HG02588 (cell line): ENCODE data around the gene CACNB2.
"Not testable (repeated sequence)": the region's sequence is repeated elsewhere in the genome, so short reads cannot be mapped to it uniquely, and the experiment has no call there.

ENCODE experiments used
- ATAC-seq: cut with Tn5 transposase; IDR thresholded peaks from one replicate; pipeline ENCODE4 v1.9.1; 2021; ENCODE audit warnings: mild to moderate bottlenecking, moderate library complexity; ENCODE audit not compliant: unreplicated experiment

Gene CACNB2

DNA sequence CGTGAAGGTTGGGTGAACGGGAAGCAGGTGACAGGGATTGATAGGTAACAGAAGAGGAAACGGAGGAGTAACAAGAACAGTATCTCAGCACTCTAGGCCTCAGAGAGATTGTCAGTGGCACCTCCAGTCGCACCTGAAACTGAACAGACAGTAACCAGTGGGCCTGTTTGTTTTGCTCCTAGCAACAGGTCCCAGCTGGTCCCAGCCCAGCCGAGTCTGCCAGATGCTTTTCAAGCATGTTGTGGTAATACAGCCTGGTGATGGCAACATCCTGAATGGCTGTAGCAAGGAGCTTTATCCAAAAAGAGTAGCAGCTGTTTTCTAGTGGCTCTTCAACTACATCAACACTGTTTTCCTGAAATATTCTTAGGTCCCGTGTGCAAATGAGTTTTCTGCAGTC lies 4.7 kb downstream of the CACNB2 start:
- no peak for ATAC-seq

DNA sequence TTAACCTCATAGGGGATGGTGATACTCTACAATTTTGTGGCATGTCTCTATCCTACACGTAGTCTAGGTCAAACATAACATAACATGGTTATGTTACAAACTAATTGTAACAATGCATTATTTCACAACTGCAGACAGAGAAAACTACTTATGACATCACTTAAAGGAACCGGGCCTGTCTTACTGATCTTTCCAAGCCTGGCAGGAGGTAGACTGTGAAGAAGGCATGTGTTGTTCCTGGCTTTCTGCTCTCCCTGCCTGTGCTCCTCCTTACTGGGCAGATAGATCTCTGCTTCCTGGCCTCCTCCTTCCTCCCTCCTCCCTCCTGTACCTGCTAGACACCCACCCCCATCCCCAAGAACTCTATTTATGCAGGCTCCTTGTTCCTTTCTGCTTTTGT lies 5.4 kb downstream of the CACNB2 start:
- ATAC-seq = no peak

DNA sequence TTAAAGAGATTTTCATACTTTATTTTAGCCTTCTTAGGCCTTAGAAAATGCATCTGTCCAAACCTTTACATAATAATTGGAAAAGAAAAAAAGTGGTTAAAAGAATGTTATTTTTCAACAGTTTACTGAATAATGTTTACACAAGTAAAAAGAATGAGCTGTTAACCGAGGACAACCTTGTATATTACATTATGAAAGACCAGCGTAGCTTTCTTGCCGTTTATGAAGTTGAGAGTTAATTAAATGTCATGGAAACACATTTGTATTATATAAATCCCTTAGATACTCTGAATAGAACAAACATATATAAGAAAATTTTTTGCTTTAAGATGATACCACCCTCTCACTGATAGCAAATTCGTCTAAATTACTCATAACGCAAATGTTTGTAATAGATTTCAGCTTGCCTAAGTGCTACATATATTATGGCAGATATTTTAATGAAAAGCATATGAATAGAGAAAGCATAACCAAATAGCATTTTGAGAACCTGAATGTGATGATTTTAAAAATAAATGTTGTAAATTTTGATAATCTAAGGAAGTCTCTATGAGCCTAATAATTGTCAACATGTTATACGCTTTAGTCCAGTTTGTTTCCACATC lies 9.1 kb downstream of the CACNB2 start:
- no peak for ATAC-seq

DNA sequence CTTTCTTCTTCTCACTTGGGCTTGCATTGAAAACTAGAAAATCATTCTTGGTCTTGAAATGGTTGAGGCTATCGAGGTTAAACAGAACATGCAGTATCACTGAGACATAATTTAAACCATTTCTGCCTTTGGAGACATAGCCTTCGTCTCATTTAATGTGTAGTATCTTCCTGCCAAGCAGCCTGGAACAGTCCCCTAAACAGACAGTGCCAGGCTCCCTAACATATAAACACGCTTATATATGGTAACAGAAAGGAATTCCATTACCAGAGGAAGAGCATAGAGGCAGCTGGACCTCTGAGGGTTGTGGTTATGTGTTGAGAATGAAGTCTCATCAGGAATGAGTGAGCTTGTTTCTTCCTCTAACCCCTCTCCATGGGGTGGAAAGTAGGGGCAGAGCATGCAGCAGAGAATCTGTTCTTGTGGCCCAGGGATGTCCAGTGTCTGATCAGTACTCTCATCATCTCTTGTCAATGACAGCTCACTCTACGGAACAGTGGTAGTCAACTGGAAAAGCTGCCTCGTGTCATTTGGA lies 11.2 kb downstream of the CACNB2 start:
- ATAC-seq = no peak

DNA sequence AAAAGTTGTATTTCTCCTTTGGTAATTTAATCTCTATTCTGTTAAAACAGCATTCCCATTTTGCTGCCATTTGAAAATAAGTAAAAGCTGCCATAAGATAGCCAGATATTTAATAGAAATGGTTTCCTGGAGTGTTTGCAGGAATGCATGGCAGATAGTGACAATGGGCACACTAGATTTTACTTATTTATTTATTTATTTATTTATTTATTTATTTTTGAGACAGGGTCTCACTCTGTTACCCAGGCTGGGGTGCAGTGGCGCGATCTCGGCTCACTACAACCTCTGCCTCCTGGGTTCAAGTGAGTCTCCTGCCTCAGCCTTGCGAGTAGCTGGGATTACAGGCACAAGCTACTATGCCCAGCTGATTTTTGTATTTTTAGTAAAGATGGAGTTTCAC lies 13.2 kb downstream of the CACNB2 start:
- ATAC-seq = not testable (repeated sequence)

DNA sequence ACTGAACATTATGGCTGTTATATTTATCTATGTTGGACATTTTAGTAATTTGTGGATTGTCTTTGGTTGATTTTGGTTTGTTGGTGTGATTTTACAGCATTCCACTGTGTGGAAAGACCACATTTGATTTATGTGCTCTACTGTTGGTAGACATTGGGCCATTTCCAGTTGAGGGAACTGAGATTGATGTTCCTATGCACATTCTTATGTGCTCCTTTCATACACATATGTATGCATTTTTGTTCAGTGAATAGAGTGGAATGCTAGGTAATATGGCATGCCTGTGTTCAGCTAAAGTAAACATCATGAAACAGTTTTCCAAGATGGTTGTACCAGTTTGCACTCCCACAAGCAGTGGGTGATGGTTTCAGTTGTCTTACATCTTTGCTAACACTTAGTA lies 15.1 kb downstream of the CACNB2 start:
- no peak for ATAC-seq

DNA sequence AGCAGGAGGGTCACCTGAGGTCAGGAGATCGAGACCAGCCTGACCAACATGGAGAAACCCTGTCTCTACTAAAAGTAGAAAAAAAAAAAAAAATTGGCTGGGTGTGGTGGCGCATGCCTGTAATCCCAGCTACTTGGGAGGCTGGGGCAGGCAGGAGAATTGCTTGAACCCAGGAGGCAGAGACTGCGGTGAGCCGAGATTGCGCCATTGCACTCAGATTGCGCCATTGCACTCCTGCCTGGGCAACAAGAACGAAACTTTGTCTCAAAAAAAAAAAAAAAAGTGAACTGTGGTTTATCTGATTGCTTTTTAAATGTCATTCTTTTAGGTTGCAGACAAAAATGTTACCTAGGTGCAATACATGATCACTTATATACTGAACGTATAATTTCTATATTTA lies 16.6 kb downstream of the CACNB2 start:
- not testable (repeated sequence) for ATAC-seq

DNA sequence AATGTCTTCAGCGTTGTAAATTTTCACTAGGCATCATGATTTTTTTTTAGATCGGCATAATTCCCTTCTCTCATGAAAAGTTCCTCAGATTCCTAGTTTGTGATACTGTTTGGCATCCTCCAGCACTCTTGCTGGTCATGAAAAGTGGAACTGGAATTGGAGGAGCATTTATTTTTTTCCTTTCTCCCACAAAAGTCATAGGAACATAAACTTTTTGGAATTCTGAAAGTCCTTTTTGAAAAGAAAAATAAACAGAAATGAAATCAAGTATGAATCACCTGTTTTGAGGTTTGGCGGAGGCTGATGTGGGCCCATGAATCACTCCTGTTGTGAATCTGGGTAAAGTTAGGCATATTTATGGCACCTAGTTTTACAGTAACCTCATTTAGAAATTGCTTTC lies 17.7 kb downstream of the CACNB2 start:
- no peak for ATAC-seq

DNA sequence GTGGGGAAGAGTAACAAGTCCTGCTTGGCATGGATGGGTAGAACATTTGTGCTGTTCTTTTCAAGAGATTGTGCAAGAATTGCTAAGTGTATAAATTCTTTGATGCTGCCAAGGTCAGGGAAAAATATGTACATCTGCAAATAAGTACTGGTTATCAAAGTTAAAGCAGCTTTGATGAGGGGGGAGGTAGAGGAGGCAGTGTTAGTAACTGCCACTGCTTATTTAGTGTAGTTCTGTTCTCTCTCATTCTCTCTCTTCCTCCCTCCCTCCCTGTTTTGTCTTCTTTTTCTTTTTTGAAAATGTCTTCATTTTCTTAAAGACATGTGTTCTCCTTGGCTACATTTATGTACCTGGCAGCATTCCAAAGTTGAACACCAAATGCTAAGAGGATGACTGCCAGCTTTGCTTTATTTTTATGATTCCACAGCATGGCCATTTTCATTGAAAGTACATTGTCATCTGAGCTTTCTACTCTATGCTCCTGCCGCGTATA lies 18.6 kb downstream of the CACNB2 start:
- ATAC-seq = no peak

DNA sequence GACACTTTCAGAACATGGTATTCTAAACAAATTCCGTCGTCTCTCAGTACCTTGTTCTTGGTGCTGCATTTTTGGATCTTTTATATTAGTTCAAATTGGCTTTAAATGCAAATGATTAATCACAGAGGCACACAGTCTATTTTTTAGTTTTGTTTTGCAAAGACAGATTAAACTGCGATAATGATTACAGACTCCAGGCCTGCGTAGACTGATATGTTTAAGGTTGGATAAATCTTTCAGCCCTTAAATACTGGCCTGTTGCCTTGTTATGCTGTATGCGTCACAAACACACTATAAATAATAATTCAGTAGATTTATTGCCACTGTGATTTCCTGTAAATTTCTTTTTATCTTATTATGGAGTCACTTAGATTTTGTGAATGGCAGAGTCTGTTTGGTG lies 19.3 kb downstream of the CACNB2 start:
- ATAC-seq = no peak

DNA sequence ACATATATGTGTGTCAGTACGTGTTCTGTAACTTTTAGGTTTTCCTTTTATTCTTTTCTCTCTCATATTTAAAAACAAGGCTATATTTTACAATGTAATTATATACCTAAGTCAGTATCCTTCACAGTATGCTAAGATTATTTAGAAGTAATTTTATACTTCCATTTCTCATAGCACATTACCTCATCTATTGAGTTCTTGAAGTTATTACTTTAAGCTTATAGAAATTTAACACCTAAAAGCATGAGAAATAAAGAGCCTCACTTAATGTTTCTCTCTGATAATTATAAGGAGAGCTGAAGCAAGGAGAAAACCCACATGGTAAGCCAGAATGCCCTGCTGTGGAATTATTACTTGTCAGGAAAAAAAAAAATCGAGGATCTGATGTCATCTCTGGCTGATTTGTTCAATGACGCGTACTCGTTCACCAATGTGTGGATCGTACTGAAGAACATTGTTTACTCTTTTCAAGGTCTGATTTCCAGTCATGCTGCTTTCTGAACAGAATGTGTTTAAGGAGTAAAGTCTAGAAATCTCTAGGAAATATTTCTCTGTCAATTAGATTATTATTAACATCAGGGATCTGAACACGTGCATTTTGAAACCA lies 21.9 kb downstream of the CACNB2 start:
- no peak for ATAC-seq

DNA sequence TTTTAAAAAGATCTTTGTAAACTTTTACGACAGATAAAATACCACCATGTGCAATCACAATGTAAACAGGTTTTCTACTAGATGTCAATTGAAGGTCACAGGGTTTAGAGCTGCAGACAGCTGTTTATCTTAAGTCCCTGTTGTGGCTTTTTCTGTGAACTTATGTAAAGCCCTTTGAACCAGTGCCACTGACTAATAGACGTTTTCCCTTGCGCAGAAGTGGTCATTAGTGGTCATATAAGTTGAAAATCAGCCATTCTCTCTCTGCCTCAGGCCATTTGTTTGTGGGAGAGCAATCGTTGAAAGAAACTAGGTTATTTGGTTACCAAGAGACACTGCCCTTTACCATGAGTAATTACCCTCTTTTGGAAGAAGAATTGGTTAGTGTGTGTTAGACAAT lies 23.9 kb downstream of the CACNB2 start:
- no peak for ATAC-seq

DNA sequence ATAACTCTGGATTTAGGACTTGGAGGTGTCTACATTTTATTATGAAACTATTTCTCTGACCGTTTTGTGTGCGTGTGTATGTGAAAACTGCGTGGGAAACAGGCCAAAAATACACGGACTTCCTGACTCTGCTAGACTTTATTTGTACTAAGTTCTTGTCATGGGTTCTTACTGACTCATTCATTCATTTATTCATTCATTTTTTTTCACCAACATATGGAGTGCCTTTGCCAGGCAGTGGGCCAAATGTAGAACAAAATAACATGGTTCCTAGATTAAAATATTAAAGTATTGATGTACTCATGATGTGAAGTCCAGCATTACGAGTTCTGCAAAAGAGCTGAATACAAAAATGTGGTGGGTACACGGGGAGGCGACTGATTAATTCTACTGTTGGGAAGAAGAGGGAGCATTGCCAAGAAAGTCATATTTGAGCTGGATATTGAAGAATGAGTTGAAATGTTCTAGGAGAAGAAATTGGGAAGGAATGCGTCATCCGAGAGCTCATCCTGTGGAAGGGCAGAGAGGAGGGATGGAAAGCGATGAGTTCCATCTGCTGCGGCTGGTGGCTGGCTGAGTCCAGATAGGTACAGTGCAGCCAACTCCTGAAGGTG lies 24.6 kb downstream of the CACNB2 start:
- ATAC-seq = no peak

DNA sequence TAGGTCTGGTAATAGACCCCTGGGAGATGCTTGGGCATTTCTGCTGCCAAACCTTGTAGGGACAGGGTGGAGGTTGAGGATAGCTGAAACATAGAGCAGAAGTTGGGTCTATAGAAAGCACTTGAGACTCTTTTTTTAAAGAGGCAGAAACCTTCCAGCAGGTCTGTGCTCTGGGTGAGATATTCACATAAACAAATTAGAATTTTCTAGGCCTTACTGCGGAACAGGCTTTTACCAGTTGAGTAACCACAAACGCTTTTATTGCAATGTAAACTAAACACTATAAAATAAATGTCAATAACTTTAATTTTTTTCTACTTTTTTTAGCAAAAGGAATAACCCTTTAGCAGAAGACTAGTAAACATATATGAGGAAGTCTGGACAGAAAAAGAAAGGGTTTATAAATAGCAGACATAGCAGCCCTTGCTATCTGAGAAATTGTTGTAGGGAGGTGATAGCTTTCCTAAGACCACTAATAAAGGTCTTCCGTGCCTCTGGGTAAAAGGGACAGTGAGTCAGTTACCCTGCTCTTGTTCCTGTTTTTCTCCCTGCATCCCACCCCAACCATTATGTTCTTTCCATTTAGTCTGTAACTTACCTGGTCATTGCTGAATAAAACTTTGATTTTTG lies 38.7 kb downstream of the CACNB2 start:
- ATAC-seq = no peak

DNA sequence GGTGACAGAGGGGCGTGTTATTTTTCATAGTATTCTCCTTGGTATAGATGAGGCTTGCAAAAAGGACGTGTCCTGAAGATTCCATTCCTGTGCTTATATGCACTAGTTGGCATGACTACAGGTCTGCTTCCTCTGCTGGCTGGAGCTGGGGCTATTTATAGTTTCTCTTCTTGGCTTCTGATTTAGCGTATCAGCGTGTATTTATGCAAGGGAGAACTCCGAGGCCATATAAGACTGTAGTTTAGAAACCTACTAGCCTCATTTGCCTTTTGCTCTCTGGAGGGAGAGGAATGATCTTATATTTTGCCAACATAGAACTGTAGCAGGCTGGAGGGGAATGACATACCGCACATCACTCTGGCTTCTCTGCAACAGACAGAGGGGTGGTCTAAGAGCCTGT lies 39.7 kb downstream of the CACNB2 start:
- ATAC-seq = no peak

DNA sequence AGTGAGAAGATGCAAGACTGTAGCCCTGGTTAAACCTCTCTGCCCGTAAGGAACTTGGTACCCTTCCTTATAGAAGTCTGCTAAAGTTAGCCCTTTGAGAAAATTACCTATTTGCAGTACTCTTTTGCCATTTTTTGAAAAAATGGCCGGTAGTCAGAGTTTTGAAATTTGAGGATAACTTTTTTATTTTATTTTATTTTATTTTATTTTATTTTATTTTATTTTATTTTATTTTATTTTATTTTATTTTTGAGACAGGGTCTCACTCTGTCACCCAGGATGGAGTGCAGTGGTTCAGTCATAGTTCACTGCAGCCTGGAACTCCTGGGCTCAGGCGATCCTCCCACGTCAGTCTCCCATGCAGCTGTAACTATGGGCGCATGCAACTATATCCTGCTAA lies 41.2 kb downstream of the CACNB2 start:
- not testable (repeated sequence) for ATAC-seq

DNA sequence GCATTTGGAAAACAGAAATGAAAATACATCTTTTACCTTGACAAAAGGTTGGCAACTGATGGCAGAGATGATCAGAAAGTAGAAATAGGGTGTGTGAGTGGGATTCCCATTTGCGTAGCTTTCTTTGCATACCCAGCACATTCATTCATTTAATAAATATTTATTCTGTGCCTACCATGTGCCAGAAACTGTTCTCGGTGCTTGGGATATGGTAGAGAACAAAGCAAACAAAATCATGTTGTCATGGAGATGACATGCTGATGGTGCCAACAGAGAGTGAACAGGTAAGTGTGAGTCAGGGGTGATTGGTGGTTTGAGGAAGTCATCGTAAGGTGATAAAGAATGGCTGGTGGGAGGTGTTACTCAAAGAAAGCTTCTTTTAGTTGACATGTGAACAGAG lies 45.4 kb downstream of the CACNB2 start:
- ATAC-seq = no peak

DNA sequence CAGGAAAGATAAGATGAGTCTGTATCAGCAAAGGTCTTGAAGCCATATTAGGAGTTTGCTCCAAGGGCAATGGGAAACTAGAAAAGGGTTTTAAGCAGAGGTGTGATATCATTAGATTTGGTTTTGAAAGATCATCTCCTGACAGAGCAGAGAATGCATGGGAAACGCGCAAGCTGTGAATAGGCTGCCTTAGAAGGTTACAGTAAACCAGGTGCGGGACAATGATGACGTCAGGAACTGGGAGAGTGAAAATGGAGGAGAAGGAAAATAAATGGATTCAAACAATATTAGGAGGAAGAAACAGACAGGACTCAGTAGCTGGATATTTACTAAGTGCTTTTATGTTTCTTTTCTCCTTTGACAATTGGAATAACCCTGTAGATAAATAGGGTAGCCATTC lies 50.6 kb downstream of the CACNB2 start:
- no peak for ATAC-seq

DNA sequence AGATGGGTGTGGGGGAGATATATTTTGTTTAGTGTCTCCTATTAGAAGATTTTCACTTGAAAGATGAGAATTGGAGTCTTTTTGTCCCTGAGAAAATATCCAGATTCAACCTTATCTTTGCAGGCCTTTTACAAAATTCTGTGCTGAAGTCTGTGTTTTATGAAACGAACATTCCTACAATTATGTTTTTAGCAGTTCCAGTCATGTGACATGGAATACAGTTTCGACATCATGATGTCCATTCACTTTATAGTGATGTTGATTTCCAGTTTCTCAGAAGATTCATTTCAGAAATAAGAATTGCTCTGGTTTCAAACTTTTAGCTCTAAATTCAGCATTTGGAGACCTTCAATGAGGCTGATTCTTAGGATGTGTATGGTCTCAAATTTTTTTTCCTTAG lies 54.4 kb downstream of the CACNB2 start:
- no peak for ATAC-seq

DNA sequence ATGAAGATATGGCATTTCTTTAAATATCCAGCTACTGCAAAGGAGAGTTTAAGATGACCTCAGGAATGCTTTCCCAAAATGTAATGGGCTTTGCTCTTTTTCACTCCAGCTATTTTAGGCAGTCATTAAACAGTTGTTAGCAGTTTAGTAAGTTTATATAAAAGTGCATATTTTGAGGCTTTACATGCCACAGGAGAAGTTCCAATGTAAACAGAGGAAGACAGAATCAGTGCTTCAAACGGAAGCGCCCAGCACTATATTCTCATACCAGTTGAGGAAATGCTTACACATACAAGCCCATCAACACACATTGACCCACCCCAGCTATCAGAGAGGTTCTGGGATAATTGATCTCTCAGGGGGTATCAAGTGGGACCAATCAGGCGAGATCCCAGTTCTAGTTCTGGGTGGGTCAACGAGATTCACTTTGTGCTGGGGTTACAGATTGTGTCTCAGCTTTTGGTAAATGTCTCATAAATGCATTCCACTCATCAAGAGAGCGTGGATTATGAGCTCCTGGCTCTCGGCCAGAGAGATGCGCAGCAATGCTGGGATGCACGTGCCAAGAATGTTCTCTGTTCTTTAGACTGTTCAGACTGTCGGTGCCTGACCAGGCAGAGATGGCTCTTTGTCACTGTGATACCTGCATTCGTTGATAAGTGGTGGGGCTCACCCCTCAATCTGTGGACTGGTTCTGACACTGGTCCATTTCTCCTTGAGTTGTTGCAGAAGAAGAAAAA lies 55.0 kb downstream of the CACNB2 start:
- ATAC-seq = no peak
